ENCODE results near the gene UAP1L1.

Gene UAP1L1

DNA sequence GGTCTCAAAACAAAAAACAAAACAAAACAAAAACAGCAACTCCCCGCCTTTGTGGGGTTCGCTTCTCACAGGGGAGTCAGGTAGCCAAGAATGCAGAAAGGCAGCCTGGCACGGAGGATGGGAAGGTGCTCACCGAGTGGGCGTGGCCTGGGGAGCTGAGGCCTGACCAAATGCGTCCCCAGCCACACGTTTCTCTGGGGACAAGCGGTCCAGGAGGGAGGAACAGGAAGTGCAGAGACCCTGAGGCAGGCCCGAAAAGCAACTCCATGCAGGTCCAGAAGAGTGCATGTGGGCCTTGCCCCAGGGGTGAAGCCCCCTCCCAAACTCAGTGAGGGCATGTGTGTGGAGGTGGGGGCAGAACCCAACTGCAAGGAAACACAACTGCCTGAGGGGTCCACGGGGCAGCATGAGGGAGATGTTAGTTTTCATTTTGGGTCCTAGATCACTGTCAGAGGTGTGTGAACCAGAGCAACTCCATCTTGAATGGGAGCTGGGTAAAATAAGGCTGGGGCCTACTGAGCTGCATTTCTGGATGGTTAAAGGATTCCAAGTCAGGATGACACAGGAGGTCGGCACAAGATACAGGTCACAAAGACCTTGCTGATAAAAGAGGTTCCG, 2.6 kb upstream of the UAP1L1 start:
- no peak for DNase-seq (ENCODE audit: low read depth in 2 of 2)

DNA sequence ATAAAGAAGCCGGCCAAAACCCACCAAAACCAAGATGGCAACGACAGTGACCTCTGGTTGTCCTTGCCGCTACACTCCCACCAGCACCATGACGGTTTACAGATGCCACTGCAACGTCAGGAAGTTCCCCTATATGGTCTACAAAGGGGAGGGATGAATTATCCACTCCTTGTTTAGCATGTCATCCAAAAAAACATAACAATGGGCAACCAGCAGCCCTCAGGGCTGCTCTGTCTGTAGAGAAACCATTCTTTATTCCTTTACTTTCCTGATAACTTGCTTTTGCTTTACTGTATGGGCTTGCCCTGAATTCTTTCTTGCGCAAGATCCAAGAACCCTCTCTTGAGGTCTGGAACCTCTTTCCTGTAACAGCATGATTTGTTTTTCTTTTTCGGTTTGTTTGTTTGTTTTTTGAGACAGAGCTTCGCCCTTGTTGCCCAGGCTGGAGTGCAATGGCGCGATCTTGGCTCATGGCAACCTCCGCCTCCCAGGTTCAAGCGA, 2.0 kb upstream of the UAP1L1 start:
- DNase-seq (ENCODE audit: low read depth in 2 of 2), result no peak

DNA sequence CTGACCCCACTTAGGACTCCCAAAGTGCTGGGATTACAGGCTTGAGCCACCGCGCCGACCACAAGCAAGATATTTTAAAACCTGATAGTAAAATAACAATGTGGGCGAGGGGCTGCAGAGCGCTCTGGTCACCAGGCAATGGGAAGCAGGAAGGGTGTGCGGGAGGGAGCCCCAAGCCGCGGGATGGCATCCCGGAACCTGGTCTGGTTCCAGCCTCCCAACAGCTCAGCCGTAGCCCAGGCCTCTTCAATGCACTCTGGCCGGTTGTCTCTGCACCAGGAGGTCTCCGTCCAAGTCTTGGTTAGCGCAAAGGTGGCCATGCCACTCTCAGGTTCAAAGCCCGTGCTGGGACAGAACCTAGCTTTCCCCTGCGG, 694 bp upstream of the UAP1L1 start:
- DNase-seq (ENCODE audit: low read depth in 2 of 2), result no peak

DNA sequence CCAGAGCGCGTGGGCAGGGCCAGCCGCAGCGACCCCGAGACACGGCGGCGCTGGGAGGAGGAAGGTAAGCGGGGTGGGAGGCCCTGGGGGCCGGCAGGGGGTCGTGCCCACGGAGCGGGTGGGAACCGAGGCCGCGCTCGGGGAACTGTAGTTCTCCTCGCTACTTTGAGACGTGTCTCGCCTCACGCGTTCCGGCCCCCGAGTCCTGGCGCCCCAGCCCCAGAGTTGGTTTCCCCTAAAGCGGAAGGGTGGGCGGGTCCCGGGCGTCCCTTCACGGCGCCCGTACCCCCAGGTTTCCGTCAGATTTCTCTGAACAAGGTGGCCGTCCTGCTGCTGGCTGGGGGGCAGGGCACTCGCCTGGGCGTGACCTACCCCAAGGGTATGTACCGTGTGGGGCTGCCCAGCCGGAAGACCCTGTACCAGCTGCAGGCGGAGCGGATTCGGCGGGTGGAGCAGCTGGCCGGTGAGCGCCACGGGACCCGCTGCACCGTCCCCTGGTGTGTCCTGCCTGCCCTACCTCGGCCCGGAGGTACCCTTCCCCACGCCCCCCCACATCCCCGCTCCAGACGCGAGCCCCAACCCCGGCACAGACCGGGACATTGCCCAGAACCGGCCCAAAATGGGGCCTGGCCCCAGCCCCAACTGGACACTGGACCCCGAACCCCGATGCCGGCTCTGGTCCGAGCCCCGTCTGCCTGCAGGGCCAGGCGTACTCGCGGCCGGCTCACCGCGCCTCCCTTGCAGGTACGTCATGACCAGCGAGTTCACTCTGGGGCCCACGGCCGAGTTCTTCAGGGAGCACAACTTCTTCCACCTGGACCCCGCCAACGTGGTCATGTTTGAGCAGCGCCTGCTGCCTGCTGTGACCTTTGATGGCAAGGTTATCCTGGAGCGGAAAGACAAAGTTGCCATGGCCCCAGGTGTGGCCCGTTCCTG, 709 bp downstream of the UAP1L1 start:
- DNase-seq (ENCODE audit: low read depth in 2 of 2), result peak in 1 of 2 donors; percentile 44

GRCh38 chr9:137078701-137079400, 1.5 kb downstream of the UAP1L1 start:
- no peak for DNase-seq (ENCODE audit: low read depth in 2 of 2)

DNA sequence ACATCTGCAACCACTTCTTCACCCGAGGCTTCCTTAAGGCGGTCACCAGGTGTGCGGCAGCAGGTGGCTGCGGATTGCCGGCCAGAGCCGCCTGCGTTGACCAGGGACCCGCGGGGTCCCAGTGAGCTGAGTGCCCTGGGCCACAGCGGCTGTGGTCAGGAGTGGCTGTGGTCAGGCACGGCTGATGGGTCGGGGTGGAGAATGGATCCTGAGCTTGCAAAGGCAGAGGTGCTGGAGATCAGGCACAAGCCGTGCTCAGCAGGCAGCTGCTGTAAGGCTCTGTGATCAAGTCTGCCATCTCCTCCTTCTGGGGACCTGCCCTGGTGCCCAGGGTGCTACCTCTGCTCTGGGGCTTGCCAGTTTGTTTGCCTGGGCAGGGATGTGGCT, 2.1 kb downstream of the UAP1L1 start:
- no peak for DNase-seq (ENCODE audit: low read depth in 2 of 2)

DNA sequence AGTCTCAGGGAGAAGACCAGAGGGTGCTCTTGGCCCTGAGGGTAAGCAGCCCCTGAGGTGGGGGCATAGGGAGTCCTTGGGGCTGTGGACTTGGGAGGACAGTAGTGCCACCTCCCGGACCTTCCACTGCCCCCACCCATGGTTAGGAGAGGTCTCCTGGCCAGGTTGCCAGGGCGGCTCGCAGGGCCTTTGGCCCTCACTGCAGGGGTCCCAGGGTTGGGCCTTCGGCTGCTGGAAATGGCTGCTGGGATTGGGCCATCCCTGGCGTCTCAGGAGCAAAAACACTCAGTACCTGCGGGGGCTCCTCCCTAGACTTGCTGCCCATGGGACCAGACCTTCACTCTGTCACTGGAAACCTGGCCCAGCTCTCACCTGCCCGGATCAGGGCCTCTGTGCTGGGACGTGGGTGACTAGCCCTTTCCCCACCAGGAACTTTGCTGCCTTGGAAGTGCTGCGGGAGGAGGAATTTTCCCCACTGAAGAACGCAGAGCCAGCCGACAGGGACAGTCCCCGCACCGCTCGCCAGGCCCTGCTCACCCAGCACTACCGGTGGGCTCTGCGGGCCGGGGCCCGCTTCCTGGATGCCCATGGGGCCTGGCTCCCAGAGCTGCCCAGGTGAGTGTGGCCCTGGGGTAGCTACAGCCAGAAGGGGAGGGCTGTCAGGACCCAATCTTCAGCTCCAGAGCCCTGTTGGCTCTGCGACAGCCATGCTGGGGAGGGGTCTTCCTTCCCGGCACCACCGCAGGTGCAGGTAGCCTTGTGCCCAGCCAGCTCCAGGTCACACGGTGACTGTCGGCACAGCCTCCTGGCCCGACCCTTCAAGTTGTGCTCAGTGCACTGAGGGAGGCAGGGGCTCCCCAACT, 3.2 kb downstream of the UAP1L1 start:
- DNase-seq (ENCODE audit: low read depth in 2 of 2), result no peak

- DNase-seq (ENCODE audit: low read depth in 2 of 2), result no peak
Observed at GRCh38 chr9:137082222-137082924, 5.1 kb downstream of the UAP1L1 start.

DNA sequence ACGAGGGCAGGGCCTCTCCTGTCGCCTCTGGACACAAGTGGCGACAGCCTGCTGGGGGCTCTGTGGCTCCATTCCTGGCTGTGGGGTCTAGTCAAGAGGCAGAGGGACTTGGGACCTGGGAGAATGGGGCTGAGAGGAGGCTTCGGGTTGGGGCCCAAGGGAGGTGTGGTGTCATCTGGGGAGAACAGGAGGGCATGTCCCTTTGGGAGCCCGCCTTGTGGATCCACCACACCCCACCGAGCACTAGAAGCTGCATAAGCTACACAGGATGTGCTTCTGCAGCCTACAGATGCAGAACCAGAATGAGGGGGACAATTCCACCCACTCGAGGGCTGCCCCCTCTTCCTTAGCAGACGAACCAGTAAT, 5.6 kb downstream of the UAP1L1 start:
- DNase-seq (ENCODE audit: low read depth in 2 of 2), result no peak

GRCh38 chr9:137083394-137084004, 6.2 kb downstream of the UAP1L1 start:
- DNase-seq (ENCODE audit: low read depth in 2 of 2), result no peak

DNA sequence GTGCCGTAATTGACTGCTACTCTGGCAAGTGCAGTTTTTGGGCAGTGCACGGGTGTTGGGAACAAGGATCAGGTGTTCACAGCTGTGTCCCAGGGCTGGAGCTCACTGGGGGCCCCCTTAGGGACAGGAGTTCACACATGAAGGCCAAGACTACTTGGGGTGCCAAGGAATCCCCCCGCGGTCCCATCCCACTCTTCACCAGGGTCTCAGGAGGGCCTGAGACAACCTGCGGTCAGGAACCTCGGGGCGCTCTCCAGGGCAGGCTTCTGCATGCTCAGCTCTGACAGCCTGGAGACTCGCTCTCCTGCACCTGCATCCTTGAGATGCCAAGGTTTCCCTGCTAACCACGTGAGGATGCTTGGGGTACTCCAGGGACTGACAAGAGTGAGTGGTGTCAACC, 7.2 kb downstream of the UAP1L1 start:
- no peak for DNase-seq (ENCODE audit: low read depth in 2 of 2)

GRCh38 chr9:137085920-137086530, 8.7 kb downstream of the UAP1L1 start:
- no peak for DNase-seq (ENCODE audit: low read depth in 2 of 2)

GRCh38 chr9:137086531-137087408, 9.5 kb downstream of the UAP1L1 start, which contains the start of gene MAN1B1:
Gene MAN1B1 (plus strand): TSS chr9:137086985. CDS start chr9:137087000, 15 bp downstream.
- peak; percentile 100 for DNase-seq (ENCODE audit: low read depth in 2 of 2)

GRCh38 chr9:137087409-137087925, 10.2 kb downstream of the UAP1L1 start:
- no peak for DNase-seq (ENCODE audit: low read depth in 2 of 2)

- DNase-seq (ENCODE audit: low read depth in 2 of 2), result no peak
Observed at GRCh38 chr9:137088121-137088520, 10.8 kb downstream of the UAP1L1 start.

DNA sequence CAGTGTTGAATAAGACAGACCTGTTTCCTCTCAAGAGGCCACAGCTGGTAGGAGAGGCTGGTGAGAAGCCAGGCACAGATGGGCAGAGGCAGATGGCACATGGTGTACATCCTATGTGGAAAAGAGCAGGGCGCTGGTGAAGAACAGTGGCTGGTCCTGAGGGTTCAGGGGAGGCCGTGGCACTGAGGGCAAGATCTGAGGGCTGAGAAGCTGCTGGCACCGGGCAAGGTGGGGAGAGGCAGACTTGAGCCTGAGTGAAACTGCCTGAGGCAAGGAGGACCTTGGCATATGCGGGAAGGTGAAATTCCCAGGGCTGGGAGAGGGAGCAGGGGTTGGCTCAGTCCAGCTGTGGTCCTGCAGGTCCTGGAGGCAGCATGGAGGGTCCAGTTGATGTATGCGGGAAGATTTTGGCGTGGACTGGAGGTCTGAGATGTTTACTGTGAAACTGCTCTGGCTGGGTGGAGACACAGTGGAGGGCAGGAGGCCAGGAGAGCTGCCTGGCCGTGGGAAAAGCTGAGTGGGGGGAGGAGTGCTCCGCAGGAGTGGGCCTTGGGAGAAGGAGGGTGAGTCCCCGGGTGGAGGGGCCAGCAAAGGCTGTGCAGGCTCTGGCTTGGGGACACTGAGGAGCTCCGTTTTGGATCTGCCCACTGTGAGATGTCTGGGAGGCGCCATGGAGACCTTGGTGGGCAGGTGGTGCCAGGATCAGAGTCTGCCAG, 12.1 kb downstream of the UAP1L1 start:
- no peak for DNase-seq (ENCODE audit: low read depth in 2 of 2)

GRCh38 chr9:137095664-137096517, 18.6 kb downstream of the UAP1L1 start:
- peak; percentile 75 to 77 for DNase-seq (ENCODE audit: low read depth in 2 of 2)

Data from stimulated activated CD8-positive, alpha-beta memory T cell treated with anti-CD3 and anti-CD28 coated beads, Interleukin-15, amount 100 ng/mL, for 48 hours (primary cell).